H9 (cell line): ENCODE measurements around the gene ZNF512B. TPM values are rescaled to one million over a fixed set of nuclear protein-coding genes. Genes with fewer than 3 reads are reported as not detected.

Source experiments
- DNase-seq: peaks from one replicate; pipeline ENCODE4 v3.0.0-alpha.2; 2017
- H2AFZ ChIP-seq: one replicate; pipeline ENCODE4 v1.6.1; 2013; ENCODE audit warnings: mild to moderate bottlenecking, low read length, control low read depth, moderate library complexity
- H2AK5ac ChIP-seq: 2 replicates; pipeline ENCODE4 v1.6.1; 2013; ENCODE audit warnings: low read length, control low read depth, mixed read lengths; ENCODE audit not compliant: insufficient read length
- H2BK120ac ChIP-seq: one replicate; pipeline ENCODE4 v1.6.1; 2013; ENCODE audit warnings: low read depth, mild to moderate bottlenecking, low read length, control low read depth, inconsistent platforms; ENCODE audit not compliant: poor library complexity, severe bottlenecking
- H2BK12ac ChIP-seq: 2 replicates; pipeline ENCODE4 v1.6.1; 2013; ENCODE audit warnings: low read length, control low read depth, mixed read lengths, low read depth; ENCODE audit not compliant: insufficient read length
- H2BK15ac ChIP-seq: 2 replicates; pipeline ENCODE4 v1.6.1; 2013; ENCODE audit warnings: low read depth, low read length, control low read depth
- H2BK20ac ChIP-seq: one replicate; pipeline ENCODE4 v1.6.1; 2013; ENCODE audit warnings: low read depth, mild to moderate bottlenecking, low read length, control low read depth, inconsistent platforms; ENCODE audit not compliant: poor library complexity, severe bottlenecking
- H2BK5ac ChIP-seq: 2 replicates; pipeline ENCODE4 v1.6.1; 2013; ENCODE audit warnings: low read length, control low read depth, mixed read lengths; ENCODE audit not compliant: insufficient read length
- H3K14ac ChIP-seq: 2 replicates; pipeline ENCODE4 v1.6.1; 2013; ENCODE audit warnings: low read length, control low read depth; ENCODE audit not compliant: insufficient read depth
- H3K18ac ChIP-seq: 2 replicates; pipeline ENCODE4 v1.6.1; 2013; ENCODE audit warnings: low read depth, mild to moderate bottlenecking, mixed read lengths, low read length, control low read depth; ENCODE audit not compliant: insufficient read length
- H3K23ac ChIP-seq: 2 replicates; pipeline ENCODE4 v1.6.1; 2013; ENCODE audit warnings: low read length, control low read depth, mixed read lengths, low read depth; ENCODE audit not compliant: insufficient read length
- H3K23me2 ChIP-seq: 2 replicates; pipeline ENCODE4 v1.6.1; 2013; ENCODE audit warnings: low read depth, mild to moderate bottlenecking, mixed read lengths, low read length, control low read depth; ENCODE audit not compliant: insufficient read length, poor library complexity, severe bottlenecking
- H3K27ac ChIP-seq: 2 replicates; pipeline ENCODE4 v1.5.1; 2013; ENCODE audit warnings: low read length, control low read depth, mixed read lengths, low read depth; ENCODE audit not compliant: insufficient read length
- H3K27me3 ChIP-seq: 2 replicates; pipeline ENCODE4 v1.6.1; 2013; ENCODE audit warnings: low read length, control low read depth, inconsistent platforms; ENCODE audit not compliant: insufficient read depth
- H3K4ac ChIP-seq: 2 replicates; pipeline ENCODE4 v1.6.1; 2013; ENCODE audit warnings: low read depth, mild to moderate bottlenecking, control low read depth, inconsistent platforms, low read length, moderate library complexity
- H3K4me1 ChIP-seq: 2 replicates; pipeline ENCODE4 v1.6.1; 2013; ENCODE audit warnings: low read length, control low read depth, inconsistent platforms; ENCODE audit not compliant: insufficient read depth
- H3K4me2 ChIP-seq: 2 replicates; pipeline ENCODE4 v1.6.1; 2013; ENCODE audit warnings: low read length, control low read depth, mixed read lengths; ENCODE audit not compliant: insufficient read length, insufficient read depth
- H3K56ac ChIP-seq: 2 replicates; pipeline ENCODE4 v1.6.1; 2013; ENCODE audit warnings: low read depth, mild to moderate bottlenecking, mixed read lengths, low read length, control low read depth; ENCODE audit not compliant: insufficient read length
- H3K79me1 ChIP-seq: 2 replicates; pipeline ENCODE4 v1.6.1; 2013; ENCODE audit warnings: low read depth, mild to moderate bottlenecking, moderate library complexity, low read length, control low read depth, inconsistent platforms; ENCODE audit not compliant: insufficient read depth, poor library complexity, severe bottlenecking
- H3K79me2 ChIP-seq: 2 replicates; pipeline ENCODE4 v1.6.1; 2013; ENCODE audit warnings: low read length, control low read depth, inconsistent platforms; ENCODE audit not compliant: insufficient read depth
- H3K9ac ChIP-seq: 2 replicates; pipeline ENCODE4 v1.6.1; 2013; ENCODE audit warnings: low read length, control low read depth, mixed read lengths; ENCODE audit not compliant: insufficient read length; ENCODE audit errors: extremely low read depth
- H3K9me3 ChIP-seq: one replicate; pipeline ENCODE4 v1.6.1; 2013; ENCODE audit warnings: low read depth, low read length, inconsistent platforms; ENCODE audit not compliant: control insufficient read depth
- H3T11ph ChIP-seq: one replicate; pipeline ENCODE4 v1.6.1; 2013; ENCODE audit warnings: mild to moderate bottlenecking, low read length, control low read depth, inconsistent platforms
- H4K20me1 ChIP-seq: one replicate; pipeline ENCODE4 v1.6.1; 2013; ENCODE audit not compliant: control insufficient read depth, insufficient read length, insufficient read depth
- H4K5ac ChIP-seq: 2 replicates; pipeline ENCODE4 v1.6.1; 2013; ENCODE audit warnings: low read depth, mild to moderate bottlenecking, mixed read lengths, low read length, control low read depth; ENCODE audit not compliant: insufficient read length
- H4K8ac ChIP-seq: replicated peaks from 2 replicates; pipeline ENCODE4 v1.6.1; 2013; ENCODE audit warnings: low read length, control low read depth, mixed read lengths, low read depth; ENCODE audit not compliant: insufficient read length
- H4K91ac ChIP-seq: 2 replicates; pipeline ENCODE4 v1.6.1; 2013; ENCODE audit warnings: low read depth, mild to moderate bottlenecking, moderate library complexity, mixed read lengths, low read length, control low read depth; ENCODE audit not compliant: insufficient read length
- H3K27ac Mint-ChIP-seq, 3 experiments: 2 replicates in 2 of 3; 3 replicates in 1 of 3; pipeline ENCODE4 v1.8.0; 2020 to 2021; ENCODE audit warnings: mixed read lengths in 3 of 3, mild to moderate bottlenecking in 1 of 3, moderate library complexity in 1 of 3
- H3K27me3 Mint-ChIP-seq: 2 replicates; pipeline ENCODE4 v1.8.0; 2021; ENCODE audit warnings: low read depth, mild to moderate bottlenecking, moderate library complexity, mixed read lengths
- H3K36me3 Mint-ChIP-seq, 3 experiments: 2 replicates in 2 of 3; 3 replicates in 1 of 3; pipeline ENCODE4 v1.8.0; 2020 to 2021; ENCODE audit warnings: low read depth in 3 of 3, mixed read lengths in 3 of 3; ENCODE audit not compliant: insufficient read depth in 1 of 3
- H3K4me1 Mint-ChIP-seq, 2 experiments: 2 replicates each; pipeline ENCODE4 v1.8.0; 2020; ENCODE audit warnings: mixed read lengths in 2 of 2
- H3K4me3 Mint-ChIP-seq, 2 experiments: 2 replicates in 1 of 2; 3 replicates in 1 of 2; pipeline ENCODE4 v1.8.0; 2020 to 2021; ENCODE audit warnings: mild to moderate bottlenecking in 2 of 2, mixed read lengths in 2 of 2, moderate library complexity in 1 of 2
- H3K9me3 Mint-ChIP-seq, 2 experiments: 2 replicates in 1 of 2; 3 replicates in 1 of 2; pipeline ENCODE4 v1.8.0; 2020; ENCODE audit warnings: mild to moderate bottlenecking in 2 of 2, mixed read lengths in 2 of 2, moderate library complexity in 1 of 2
- WGBS: extraction: QIAGEN DNeasy Blood & Tissue Kit; methylation state at CpG from one replicate; pipeline ENCODE4 v1.1.7; 2013; ENCODE audit warnings: missing lambda C conversion rate, low lambda C conversion rate, mixed read lengths; ENCODE audit not compliant: insufficient read length; ENCODE audit errors: extremely low coverage; 5-methylcytosine and 5-hydroxymethylcytosine counted together
- total RNA-seq: library from RNA; stranded (reverse); gene quantifications from 2 replicates; pipeline ENCODE4 v1.2.1, GENCODE V29; 2021
- TF ChIP-seq, protein P1 (sequence below): fragments of 200-600 bp; sonication (generic); conservative IDR thresholded peaks from 3 replicates; pipeline ENCODE4 v1.8.0; 2021; ENCODE audit warnings: antibody characterized with exemption, mild to moderate bottlenecking

The ZNF512B gene
- total RNA-seq, 1 experiment from 2014 or later: 46.0 TPM

DNA sequence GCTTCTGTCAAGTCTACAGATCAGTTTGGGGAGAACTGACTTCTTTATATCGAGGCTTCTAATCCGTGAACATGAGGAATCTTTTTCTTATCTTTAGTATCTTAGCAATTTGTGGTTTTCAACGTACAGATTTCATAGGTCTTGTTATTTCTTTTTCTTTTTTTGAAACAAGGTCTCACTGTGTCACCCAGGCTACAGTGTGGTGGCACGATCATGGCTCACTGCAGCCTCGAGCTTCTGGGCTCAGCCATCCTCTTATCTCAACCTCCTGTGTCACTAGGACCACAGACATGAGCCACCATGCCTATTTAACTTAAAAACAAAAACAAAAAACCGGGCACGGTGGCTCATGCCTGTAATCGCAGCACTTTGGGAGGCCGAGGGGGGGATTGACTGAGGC is 45.5 kb downstream of the ZNF512B start:
- H3K79me1 ChIP-seq: no peaks in the 10 kb centered on the region
- H3K4me2 ChIP-seq: no peak overlapping the region
- H3K4ac ChIP-seq: no peak overlapping the region
- H3K14ac ChIP-seq: no peak overlapping the region
- Mint-ChIP-seq H3K27ac (no peak overlapping the region; a peak in 1 of 7 replicates), H3K9me3 (no peaks in the 10 kb centered on the region), H3K36me3 (peaks cover 13 to 35% (median 18%) of the 10 kb centered on the region in 3 experiments; a peak in 6 of 7 replicates), H3K27me3 (no peaks in the 10 kb centered on the region), H3K4me1 (no peaks in the 10 kb centered on the region), H3K4me3 (no peak overlapping the region)
- H3K56ac ChIP-seq: no peak overlapping the region
- H3K27me3 ChIP-seq: no peaks in the 10 kb centered on the region
- no peaks in the 10 kb centered on the region for H4K20me1 ChIP-seq
- no peak overlapping the region for H3K18ac ChIP-seq
- H4K91ac ChIP-seq: no peak overlapping the region
- no peaks in the 10 kb centered on the region for H3K23me2 ChIP-seq
- no peaks in the 10 kb centered on the region for H3K79me2 ChIP-seq
- no peak overlapping the region for H3K9ac ChIP-seq
- H4K8ac ChIP-seq: no peak overlapping the region
- no CpG with 5 or more reads among the region's 9 CpGs for WGBS
- DNase-seq: no peak
- no peak overlapping the region for H2BK20ac ChIP-seq
- H4K5ac ChIP-seq: no peak overlapping the region
- no peak overlapping the region for H2BK120ac ChIP-seq
- H2BK5ac ChIP-seq: no peak overlapping the region
- no peak overlapping the region for H3K23ac ChIP-seq
- H2BK15ac ChIP-seq: no peak overlapping the region
- TF ChIP-seq, protein P1, sequence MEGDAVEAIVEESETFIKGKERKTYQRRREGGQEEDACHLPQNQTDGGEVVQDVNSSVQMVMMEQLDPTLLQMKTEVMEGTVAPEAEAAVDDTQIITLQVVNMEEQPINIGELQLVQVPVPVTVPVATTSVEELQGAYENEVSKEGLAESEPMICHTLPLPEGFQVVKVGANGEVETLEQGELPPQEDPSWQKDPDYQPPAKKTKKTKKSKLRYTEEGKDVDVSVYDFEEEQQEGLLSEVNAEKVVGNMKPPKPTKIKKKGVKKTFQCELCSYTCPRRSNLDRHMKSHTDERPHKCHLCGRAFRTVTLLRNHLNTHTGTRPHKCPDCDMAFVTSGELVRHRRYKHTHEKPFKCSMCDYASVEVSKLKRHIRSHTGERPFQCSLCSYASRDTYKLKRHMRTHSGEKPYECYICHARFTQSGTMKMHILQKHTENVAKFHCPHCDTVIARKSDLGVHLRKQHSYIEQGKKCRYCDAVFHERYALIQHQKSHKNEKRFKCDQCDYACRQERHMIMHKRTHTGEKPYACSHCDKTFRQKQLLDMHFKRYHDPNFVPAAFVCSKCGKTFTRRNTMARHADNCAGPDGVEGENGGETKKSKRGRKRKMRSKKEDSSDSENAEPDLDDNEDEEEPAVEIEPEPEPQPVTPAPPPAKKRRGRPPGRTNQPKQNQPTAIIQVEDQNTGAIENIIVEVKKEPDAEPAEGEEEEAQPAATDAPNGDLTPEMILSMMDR: no peak
- H2AK5ac ChIP-seq: no peak overlapping the region
- H2BK12ac ChIP-seq: no peak overlapping the region
- no peaks in the 10 kb centered on the region for H3K9me3 ChIP-seq
- H3T11ph ChIP-seq: no peak overlapping the region
- H2AFZ ChIP-seq: no peak overlapping the region
- no peaks in the 10 kb centered on the region for H3K4me1 ChIP-seq
- H3K27ac ChIP-seq: no peak overlapping the region
